NCI-H2227 (cell line): ENCODE measurements around the gene PRR14L.

Experiments used
- DNase-seq: peaks from one replicate; lab custom pipeline; 2025; ENCODE audit not compliant: unreplicated experiment; lab: John Stamatoyannopoulos, UW

PRR14L gene

DNA sequence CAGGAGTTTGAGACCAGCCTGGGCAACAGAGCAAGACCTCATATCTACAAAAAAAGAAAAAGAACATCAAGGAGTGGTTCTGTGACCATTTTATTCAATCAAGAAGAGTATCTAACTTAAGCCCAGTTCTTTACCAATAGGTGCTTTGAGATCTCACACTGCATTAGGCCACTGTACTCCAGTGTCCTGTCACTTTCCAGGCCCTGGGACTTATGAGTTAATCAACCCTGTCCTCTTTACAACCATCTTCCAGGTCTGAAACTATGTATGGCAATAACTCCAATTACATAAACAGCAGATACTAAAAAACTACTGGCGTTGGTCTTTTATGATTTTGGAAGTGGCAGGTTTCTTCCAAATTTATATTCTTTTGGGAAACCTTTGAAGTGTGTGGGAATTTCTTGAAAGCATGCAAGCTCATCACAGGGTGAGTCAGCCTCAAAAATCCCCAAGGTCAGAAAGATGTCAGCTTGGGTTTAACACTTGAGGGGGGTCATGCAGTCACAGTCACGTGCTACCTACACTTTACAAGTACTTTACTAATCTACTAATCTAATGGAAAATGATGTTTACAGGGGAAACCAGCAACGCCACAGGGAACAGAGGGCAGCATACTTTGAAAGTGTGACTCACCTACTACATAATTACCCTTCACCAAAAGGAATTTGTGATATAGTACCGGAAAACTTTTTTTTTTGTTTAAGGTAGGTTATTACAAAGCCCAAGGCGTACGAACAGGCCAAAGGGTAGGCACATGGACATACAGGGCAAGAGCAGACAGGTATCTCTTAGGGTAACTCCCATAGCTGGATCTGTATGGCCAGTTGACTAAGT lies 103.5 kb downstream of the PRR14L start:
- no peak for DNase-seq

DNA sequence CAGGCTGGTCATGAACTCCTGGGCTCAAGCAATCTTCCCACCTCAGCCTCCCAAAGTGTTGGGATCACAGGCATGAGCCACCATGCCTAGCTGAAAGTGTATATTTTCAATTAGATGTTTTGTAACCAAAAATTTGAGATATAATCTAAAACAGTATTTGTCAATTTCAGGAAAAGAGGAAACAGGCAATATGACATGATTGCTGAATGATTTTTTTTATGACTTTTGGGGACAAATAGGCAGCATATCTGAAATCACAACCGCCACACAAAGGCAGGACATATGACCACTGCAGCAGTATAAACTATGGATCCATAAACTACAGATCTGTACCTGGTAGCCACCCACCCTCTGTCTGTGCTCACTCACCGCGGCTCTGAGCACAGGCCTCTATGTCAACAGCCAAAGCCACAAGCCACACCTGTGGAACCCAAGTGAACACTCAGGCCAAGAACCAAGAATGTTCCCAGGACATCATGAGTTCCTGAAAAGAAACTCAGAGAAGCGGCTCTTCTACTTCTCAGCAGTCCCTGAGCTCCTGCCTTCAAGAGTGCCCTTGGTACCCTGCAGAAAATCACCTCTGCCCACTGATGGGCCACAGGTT lies 110.4 kb downstream of the PRR14L start:
- no peak for DNase-seq

DNA sequence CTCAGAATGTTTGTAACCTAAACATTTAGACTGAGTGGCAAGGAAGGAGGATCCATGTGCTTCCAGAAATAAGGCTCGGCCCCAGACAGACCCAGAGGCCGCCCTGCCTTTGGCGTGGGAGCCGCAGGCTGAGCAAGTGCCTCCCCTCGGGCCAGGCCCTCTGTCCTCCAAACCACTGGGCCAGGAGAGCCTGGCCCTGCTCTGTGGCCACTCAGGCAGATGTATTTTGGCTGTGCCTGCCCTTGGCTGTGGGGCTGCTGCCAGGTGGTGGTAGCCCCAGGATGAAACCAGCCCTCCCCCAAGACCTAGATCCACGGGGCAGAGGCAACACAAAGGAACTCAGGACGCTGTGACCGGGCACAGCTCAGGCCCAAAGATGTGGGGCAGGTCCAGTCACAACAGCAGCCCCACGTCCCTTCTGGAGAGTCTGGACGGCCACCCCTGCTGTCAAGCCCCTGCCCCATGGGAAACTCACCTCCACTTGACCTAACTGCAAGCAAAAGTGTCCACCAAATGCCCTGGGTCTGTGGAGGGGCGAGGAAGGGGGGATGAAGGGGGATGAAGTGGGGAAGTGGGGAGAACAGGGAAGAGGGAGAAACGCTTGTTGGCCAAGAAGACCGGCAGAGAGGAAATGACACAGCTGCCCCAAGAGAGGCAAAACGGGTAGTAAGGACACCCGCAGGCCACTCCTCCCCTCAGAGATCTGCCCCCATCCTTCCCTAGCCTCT lies 111.9 kb downstream of the PRR14L start:
- no peak for DNase-seq

DNA sequence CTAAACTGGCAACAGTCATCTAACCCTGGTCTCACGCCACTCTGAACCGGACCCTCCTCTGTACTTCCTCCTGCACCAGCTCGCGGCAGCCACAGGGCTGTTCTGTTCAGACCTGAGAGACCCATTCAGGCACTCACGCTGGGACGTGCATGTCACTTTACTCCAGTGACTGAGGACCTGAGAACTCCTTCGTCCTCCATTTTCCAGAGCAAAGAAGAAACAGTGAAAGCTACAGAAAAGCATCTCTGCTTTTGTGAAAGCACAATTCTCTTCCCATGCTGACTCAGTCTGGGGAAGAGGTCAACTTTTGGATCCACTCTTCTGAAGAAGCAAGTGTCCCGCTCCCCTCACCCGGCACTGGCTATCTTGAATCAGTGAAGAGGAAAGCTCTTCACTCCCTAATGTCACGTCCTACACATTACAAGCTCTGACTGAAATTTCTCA lies 112.5 kb downstream of the PRR14L start:
- no peak for DNase-seq

DNA sequence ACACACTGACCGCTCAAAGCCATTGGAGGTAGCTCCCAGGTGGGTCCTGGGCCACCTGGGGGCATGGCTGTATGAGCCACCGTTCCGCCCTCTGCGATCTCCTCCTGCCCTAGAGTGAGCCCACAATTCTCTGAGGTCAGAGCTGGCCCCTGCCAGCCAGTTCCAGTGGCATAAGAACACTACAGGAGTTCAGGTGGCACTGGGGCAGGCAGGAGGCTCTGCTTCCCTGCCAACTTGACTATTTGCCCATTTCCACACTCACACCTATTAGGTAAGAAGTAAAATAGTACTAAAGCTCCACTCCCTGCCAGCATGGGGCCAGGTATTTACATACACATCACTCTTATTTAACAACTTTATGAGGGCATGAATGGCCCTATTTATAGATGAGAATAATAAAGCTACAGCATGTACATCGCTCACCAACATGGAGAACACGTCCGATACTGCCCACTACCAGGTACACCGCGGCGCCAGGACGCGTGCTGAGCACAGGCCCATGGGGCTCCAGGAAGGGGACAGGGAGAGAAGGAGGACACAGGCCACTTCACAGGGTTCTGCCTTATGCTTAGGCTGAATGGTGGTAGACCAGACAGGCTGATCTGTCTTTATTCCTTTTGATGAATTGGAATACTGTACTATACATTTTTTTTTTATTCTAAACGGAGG lies 114.2 kb downstream of the PRR14L start:
- no peak for DNase-seq

DNA sequence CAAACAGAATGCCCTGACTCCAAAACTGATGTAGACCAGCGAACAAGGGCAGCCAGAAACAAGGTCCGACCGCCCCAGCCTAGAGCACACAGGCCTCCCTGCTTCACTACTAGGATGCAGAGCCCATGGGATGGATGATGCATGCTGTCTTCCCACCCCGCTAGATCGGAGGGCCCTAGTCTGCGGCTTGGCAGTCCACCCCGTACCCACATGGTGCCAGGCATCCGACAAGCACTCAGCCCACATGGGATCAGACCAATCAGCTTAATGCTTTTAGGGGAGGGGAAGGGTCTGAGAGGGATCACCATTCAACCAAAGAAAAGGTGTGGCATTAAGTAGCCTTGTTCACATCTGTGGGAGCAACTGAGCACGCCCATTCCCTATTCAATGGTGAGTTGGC lies 118.5 kb downstream of the PRR14L start:
- no peak for DNase-seq
